Gastroesophageal sphincter (tissue), 4 donors: ENCODE measurements around the gene PLCB4. TPM values are rescaled to one million over a fixed set of nuclear protein-coding genes. Genes with fewer than 3 reads are reported as not detected.

Source experiments
- ATAC-seq: fragments of 150-250 bp; one replicate; pipeline ENCODE4 v1.9.1; 2016; ENCODE audit warnings: mild to moderate bottlenecking, moderate library complexity
- H3K27ac ChIP-seq, 4 donors: fragments of 200-600 bp; sonication (generic) in 3 of 4; 1 replicate in 3 of 4; 2 replicates in 1 of 4; pipeline ENCODE4 v1.5.1; 2016 to 2019
- H3K27me3 ChIP-seq: fragments of 200-600 bp; sonication (generic); one replicate; pipeline ENCODE4 v1.5.1; 2019
- H3K36me3 ChIP-seq, 2 donors: fragments of 200-600 bp; sonication (generic); one replicate each; pipeline ENCODE4 v1.5.1; 2019; ENCODE audit warnings: control low read depth in 1 of 2
- H3K4me1 ChIP-seq, 3 donors: fragments of 200-600 bp; sonication (generic); 1 replicate in 2 of 3; 2 replicates in 1 of 3; pipeline ENCODE4 v1.5.1; 2016 to 2019; ENCODE audit warnings: control low read depth in 2 of 3
- H3K4me3 ChIP-seq, 2 donors: fragments of 200-600 bp; sonication (generic); one replicate each; pipeline ENCODE4 v1.5.1; 2019; ENCODE audit warnings: mild to moderate bottlenecking in 1 of 2, moderate library complexity in 1 of 2
- H3K9me3 ChIP-seq, 3 donors: fragments of 200-600 bp; sonication (generic); one replicate each; pipeline ENCODE4 v1.5.1; 2017 to 2019; ENCODE audit warnings: control low read depth in 2 of 3
- CTCF ChIP-seq, 4 experiments: fragments of 200-600 bp in 2 of 4; fragments of 450-650 bp in 2 of 4; sonication (generic) in 1 of 4; IDR thresholded peaks; one replicate each; pipeline ENCODE4 v1.5.1; 2017 to 2019; ENCODE audit warnings: antibody characterized with exemption in 4 of 4, mild to moderate bottlenecking in 2 of 4, moderate library complexity in 2 of 4
- EP300 ChIP-seq: sonication (generic); formaldehyde crosslinking; IDR thresholded peaks from one replicate; pipeline ENCODE4 v1.6.1; 2017; ENCODE audit warnings: antibody characterized with exemption, mild to moderate bottlenecking
- POLR2A ChIP-seq, 2 donors: fragments of 450-650 bp; IDR thresholded peaks; one replicate each; pipeline ENCODE4 v1.6.1; 2017; ENCODE audit warnings: antibody characterized with exemption in 2 of 2, mild to moderate bottlenecking in 2 of 2, moderate library complexity in 1 of 2
- POLR2AphosphoS5 ChIP-seq: sonication (generic); formaldehyde crosslinking; IDR thresholded peaks from one replicate; pipeline ENCODE4 v1.6.1; 2017; ENCODE audit warnings: antibody characterized with exemption
- WGBS, 2 donors: methylation state at CpG; one replicate each; pipeline ENCODE4 v1.1.5; 2018; ENCODE audit warnings: low coverage in 1 of 2; 5-methylcytosine and 5-hydroxymethylcytosine counted together
- total RNA-seq, 4 donors: library from RNA; depleted of rRNA; stranded (reverse); fragments of >200 nt; gene quantifications; one replicate each; pipeline ENCODE4 v1.1.0, GENCODE V29; 2016

Gene PLCB4
- total RNA-seq, 4 donors from 2014 or later, result 21.9 to 109 (median 59.1) TPM

DNA sequence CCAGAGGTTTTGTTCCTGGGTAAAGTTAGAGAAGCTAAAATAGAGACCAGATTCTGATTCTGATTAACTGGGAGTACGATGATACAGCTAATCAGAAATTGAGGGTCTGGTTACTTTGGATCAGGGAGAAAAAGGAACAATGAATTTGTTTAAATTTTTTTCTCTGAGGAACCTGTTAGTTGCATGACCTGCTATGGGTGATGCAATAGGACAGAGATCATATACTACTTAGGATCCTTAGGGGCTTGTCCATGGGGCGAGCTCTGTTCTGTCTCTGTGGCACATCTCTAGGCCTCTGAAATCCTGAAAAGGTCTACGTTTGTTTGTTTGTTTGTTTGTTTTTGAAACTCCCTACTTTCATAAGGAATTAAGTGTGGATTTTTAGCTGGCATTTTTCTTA is 279.4 kb downstream of the PLCB4 start:
- no peaks in the 10 kb centered on the region for H3K27me3 ChIP-seq
- no peaks in the 10 kb centered on the region for H3K9me3 ChIP-seq
- no peaks in the 10 kb centered on the region for H3K36me3 ChIP-seq
- peaks cover 3 to 32% (median 5%) of the 10 kb centered on the region in 3 donors for H3K4me1 ChIP-seq
- TF ChIP-seq POLR2A (IDR thresholded peaks at IDR 0.05) (no peak), EP300 (no peak), CTCF (IDR thresholded peaks at IDR 0.05) (no peak), POLR2AphosphoS5 (no peak)
- H3K4me3 ChIP-seq, result no peak overlapping the region
- H3K27ac ChIP-seq, result no peak overlapping the region
- WGBS, 2 donors, result 78 to 86% methylated on average over 3 of the region's 3 CpGs
- ATAC-seq, result no peak

- WGBS, 2 donors, result 89 to 100% methylated on average over 1 to 2 of the region's 2 CpGs
- Histone ChIP-seq H3K27me3 (no peaks in the 10 kb centered on the region), H3K36me3 (no peaks in the 10 kb centered on the region), H3K27ac (no peak overlapping the region), H3K9me3 (no peaks in the 10 kb centered on the region), H3K4me1 (peaks cover 5 to 33% (median 7%) of the 10 kb centered on the region in 3 donors), H3K4me3 (no peak overlapping the region)
- TF ChIP-seq POLR2A (IDR thresholded peaks at IDR 0.05) (no peak), EP300 (no peak), CTCF (IDR thresholded peaks at IDR 0.05) (no peak), POLR2AphosphoS5 (no peak)
- ATAC-seq, result no peak
Observed at GRCh38 chr20:9348747-9349146, 279.9 kb downstream of the PLCB4 start.

- H3K27ac ChIP-seq, result no peak overlapping the region
- 93 to 94% methylated on average over 2 to 4 of the region's 4 CpGs for WGBS, 2 donors
- H3K27me3 ChIP-seq, result no peaks in the 10 kb centered on the region
- peaks cover 1 to 33% (median 7%) of the 10 kb centered on the region in 3 donors for H3K4me1 ChIP-seq
- no peak for TF ChIP-seq POLR2A (IDR thresholded peaks at IDR 0.05)
- TF ChIP-seq POLR2AphosphoS5, result no peak
- TF ChIP-seq CTCF (IDR thresholded peaks at IDR 0.05), result no peak
- no peak for TF ChIP-seq EP300
- H3K4me3 ChIP-seq, result no peak overlapping the region
- H3K36me3 ChIP-seq, result no peaks in the 10 kb centered on the region
- ATAC-seq, result no peak
- no peaks in the 10 kb centered on the region for H3K9me3 ChIP-seq
Observed at GRCh38 chr20:9349249-9349648, 280.4 kb downstream of the PLCB4 start.

DNA sequence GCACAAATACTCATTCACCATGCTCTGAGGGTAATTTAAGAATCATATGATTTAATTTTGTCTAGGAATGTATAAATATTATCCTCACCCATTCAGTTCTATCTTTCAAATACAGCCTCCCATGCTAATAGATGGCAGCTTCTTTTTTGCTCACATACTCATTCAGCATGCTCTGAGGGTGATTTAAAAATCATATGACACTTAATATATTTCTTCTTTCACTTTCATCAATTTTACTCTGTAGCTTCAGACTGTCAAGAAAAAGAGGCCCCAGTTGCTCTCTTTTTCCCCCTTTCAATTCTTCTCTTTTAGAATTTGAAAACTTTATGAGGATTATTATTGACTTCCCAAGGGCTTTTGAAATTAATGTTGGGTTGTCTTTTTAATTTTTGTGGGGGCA is 283.9 kb downstream of the PLCB4 start:
- H3K27me3 ChIP-seq, result no peaks in the 10 kb centered on the region
- no peak overlapping the region for H3K4me3 ChIP-seq
- H3K9me3 ChIP-seq, result no peaks in the 10 kb centered on the region
- no peaks in the 10 kb centered on the region for H3K36me3 ChIP-seq
- ATAC-seq, result no peak
- H3K4me1 ChIP-seq, result peaks cover 0 to 21% (median 7%) of the 10 kb centered on the region in 3 donors
- H3K27ac ChIP-seq, result no peak overlapping the region
- TF ChIP-seq POLR2A (IDR thresholded peaks at IDR 0.05) (no peak), CTCF (IDR thresholded peaks at IDR 0.05) (no peak), EP300 (no peak), POLR2AphosphoS5 (no peak)

DNA sequence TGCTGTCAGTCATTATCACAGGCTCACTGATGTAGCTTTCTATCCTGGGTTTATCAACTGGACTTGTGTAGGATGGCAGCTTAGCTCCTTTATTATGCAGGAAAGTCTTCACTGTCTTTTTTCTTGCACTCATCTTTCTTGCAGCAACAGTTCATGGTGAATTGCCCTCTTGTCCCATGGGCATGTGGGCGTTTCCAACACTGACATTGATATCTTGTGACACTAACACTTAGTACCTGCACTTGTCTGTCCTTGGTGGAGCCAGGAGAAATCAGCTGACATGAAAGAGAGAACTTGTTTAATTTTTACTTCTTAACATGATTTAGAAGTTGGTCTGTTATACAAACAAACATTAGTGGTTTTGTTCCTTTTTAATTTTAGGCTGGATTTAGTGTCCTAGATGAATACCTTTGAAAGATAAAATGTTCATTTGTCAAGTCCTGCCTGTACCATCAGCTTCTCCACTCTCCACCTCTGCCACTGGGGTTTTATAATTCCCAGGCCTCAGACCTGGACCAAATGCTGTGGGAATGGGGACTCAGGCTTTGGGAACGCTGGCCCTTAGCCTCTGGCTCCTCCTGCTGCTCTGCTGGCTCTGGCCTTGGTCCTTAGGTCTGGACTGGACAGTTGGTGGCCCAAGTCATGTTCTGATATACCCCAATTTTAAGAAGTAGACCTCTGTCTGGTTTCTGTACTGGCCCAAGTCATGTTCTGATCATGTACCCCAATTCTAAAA is 284.5 kb downstream of the PLCB4 start:
- no peak for ATAC-seq

More for the DNA sequence above, 284.5 kb downstream of the PLCB4 start:
- no peaks in the 10 kb centered on the region for H3K9me3 ChIP-seq
- 50 to 72% methylated on average over 1 to 2 of the region's 2 CpGs for WGBS, 2 donors
- no peaks in the 10 kb centered on the region for H3K27me3 ChIP-seq
- H3K4me3 ChIP-seq, result no peak overlapping the region
- no peak for TF ChIP-seq EP300
- TF ChIP-seq POLR2AphosphoS5, result no peak
- TF ChIP-seq CTCF (IDR thresholded peaks at IDR 0.05), result peak in 3 of 4 experiments; percentile 15 to 29 (median 23)
- H3K27ac ChIP-seq, result peak overlapping the region in 2 of 4 donors; percentile 6 to 14
- H3K36me3 ChIP-seq, result no peaks in the 10 kb centered on the region
- H3K4me1 ChIP-seq, result peaks cover 0 to 21% (median 7%) of the 10 kb centered on the region in 3 donors
